Prostate gland (tissue), 2 donors: Measurements from ENCODE around the gene COL25A1. TPM values are rescaled to one million over a fixed set of nuclear protein-coding genes. Genes with fewer than 3 reads are reported as not detected.

Experiments used
- DNase-seq: peaks from one replicate; pipeline ENCODE4 v3.0.0-alpha.2; 2019; ENCODE audit warnings: low spot score
- H3K27ac ChIP-seq, 2 donors: fragments of 200-600 bp; sonication (generic); 2 replicates each; pipeline ENCODE4 v1.5.1; 2017 to 2019
- H3K27me3 ChIP-seq: fragments of 200-600 bp; sonication (generic); replicated peaks from 2 replicates; pipeline ENCODE4 v1.5.1; 2019; ENCODE audit not compliant: insufficient read depth
- H3K36me3 ChIP-seq, 2 donors: fragments of 200-600 bp; sonication (generic); 1 replicate in 1 of 2; 2 replicates in 1 of 2; pipeline versions ENCODE4 v1.5.1 to v1.8.1; 2017 to 2019
- H3K4me1 ChIP-seq: fragments of 200-600 bp; sonication (generic); replicated peaks from 2 replicates; pipeline ENCODE4 v1.5.1; 2019
- H3K4me3 ChIP-seq, 2 donors: fragments of 200-600 bp; sonication (generic); 2 replicates each; pipeline ENCODE4 v1.5.1; 2017 to 2019
- H3K9me3 ChIP-seq: fragments of 200-600 bp; sonication (generic); 2 replicates; pipeline ENCODE4 v1.5.1; 2017
- CTCF ChIP-seq, 4 experiments: fragments of 200-600 bp in 2 of 4; fragments of 450-650 bp in 2 of 4; sonication (generic) in 2 of 4; IDR thresholded peaks; 1 replicate in 3 of 4; 2 replicates in 1 of 4; pipeline ENCODE4 v1.5.1; 2016 to 2019; ENCODE audit warnings: antibody characterized with exemption in 4 of 4, mild to moderate bottlenecking in 2 of 4, moderate library complexity in 2 of 4
- POLR2A ChIP-seq: fragments of 450-650 bp; IDR thresholded peaks from one replicate; pipeline ENCODE4 v1.6.1; 2016; ENCODE audit warnings: antibody characterized with exemption, mild to moderate bottlenecking
- POLR2AphosphoS5 ChIP-seq: sonication (generic); formaldehyde crosslinking; IDR thresholded peaks from one replicate; pipeline ENCODE4 v1.6.1; 2017; ENCODE audit warnings: antibody characterized with exemption
- WGBS: methylation state at CpG from one replicate; pipeline ENCODE4 v1.1.5; 2018; 5-methylcytosine and 5-hydroxymethylcytosine counted together
- intact Hi-C: fragments of 100-400 bp; cut with DNase I; formaldehyde crosslinking; loops from one replicate; pipeline ENCODE4 v1.14.2; 2022
- total RNA-seq, 2 donors: library from RNA; depleted of rRNA; stranded (reverse); fragments of >200 nt; gene quantifications; one replicate each; pipeline ENCODE4 v1.1.0, GENCODE V29; 2016

The COL25A1 gene
- total RNA-seq, 2 donors from 2014 or later = 0.73 to 2.8 TPM

GRCh38 chr4:108887034-108887433 is 415.4 kb downstream of the COL25A1 start:
- no peak for TF ChIP-seq CTCF (IDR thresholded peaks at IDR 0.05)
- no peak for TF ChIP-seq POLR2A
- no peak for TF ChIP-seq POLR2AphosphoS5
- no peaks in the 10 kb centered on the region for H3K36me3 ChIP-seq
- H3K27me3 ChIP-seq = no peaks in the 10 kb centered on the region
- H3K9me3 ChIP-seq = no peaks in the 10 kb centered on the region
- WGBS = 46% methylated on average over 5 of the region's 5 CpGs
- no peak for DNase-seq
- no peak overlapping the region for H3K4me3 ChIP-seq
- H3K27ac ChIP-seq = no peak overlapping the region
- no peaks in the 10 kb centered on the region for H3K4me1 ChIP-seq
- intact Hi-C loops = no loop called here

GRCh38 chr4:108885211-108885610 is 417.2 kb downstream of the COL25A1 start:
- intact Hi-C loops = no loop called here
- 14% methylated on average over 1 of the region's 1 CpG for WGBS
- no peak overlapping the region for H3K27ac ChIP-seq
- no peaks in the 10 kb centered on the region for H3K4me1 ChIP-seq
- H3K27me3 ChIP-seq = no peaks in the 10 kb centered on the region
- no peak overlapping the region for H3K4me3 ChIP-seq
- no peaks in the 10 kb centered on the region for H3K36me3 ChIP-seq
- DNase-seq = no peak
- TF ChIP-seq POLR2A (no peak), POLR2AphosphoS5 (no peak), CTCF (IDR thresholded peaks at IDR 0.05) (no peak)
- no peaks in the 10 kb centered on the region for H3K9me3 ChIP-seq

GRCh38 chr4:108884596-108884995 is 417.9 kb downstream of the COL25A1 start:
- Histone ChIP-seq H3K4me1 (no peaks in the 10 kb centered on the region), H3K27ac (no peak overlapping the region), H3K4me3 (no peak overlapping the region), H3K27me3 (no peaks in the 10 kb centered on the region), H3K9me3 (no peaks in the 10 kb centered on the region), H3K36me3 (no peaks in the 10 kb centered on the region)
- intact Hi-C loops = no loop called here
- no peak for TF ChIP-seq CTCF (IDR thresholded peaks at IDR 0.05)
- no peak for TF ChIP-seq POLR2AphosphoS5
- TF ChIP-seq POLR2A = no peak
- no peak for DNase-seq

- intact Hi-C loops = no loop called here
- Histone ChIP-seq H3K27me3 (no peaks in the 10 kb centered on the region), H3K36me3 (no peaks in the 10 kb centered on the region), H3K27ac (no peak overlapping the region), H3K9me3 (no peaks in the 10 kb centered on the region), H3K4me1 (no peaks in the 10 kb centered on the region), H3K4me3 (no peak overlapping the region)
- 80% methylated on average over 4 of the region's 4 CpGs for WGBS
- DNase-seq = no peak
- TF ChIP-seq POLR2AphosphoS5 = no peak
- TF ChIP-seq POLR2A = no peak
- no peak for TF ChIP-seq CTCF (IDR thresholded peaks at IDR 0.05)
These were observed 420.5 kb downstream of the COL25A1 start for GRCh38 chr4:108881986-108882385.

- Histone ChIP-seq H3K27ac (no peak overlapping the region), H3K4me1 (no peaks in the 10 kb centered on the region), H3K4me3 (no peak overlapping the region), H3K36me3 (no peaks in the 10 kb centered on the region), H3K27me3 (no peaks in the 10 kb centered on the region), H3K9me3 (no peaks in the 10 kb centered on the region)
- WGBS = 77% methylated on average over 3 of the region's 3 CpGs
- no peak for DNase-seq
- intact Hi-C loops = no loop called here
- TF ChIP-seq CTCF (IDR thresholded peaks at IDR 0.05) (no peak), POLR2AphosphoS5 (no peak), POLR2A (no peak)
These were observed 421.3 kb downstream of the COL25A1 start for GRCh38 chr4:108881190-108881589.
